ENCODE measurements around the gene GAN. TPM values are rescaled to one million over a fixed set of nuclear protein-coding genes. Genes with fewer than 3 reads are reported as not detected.
A peak's percentile ranks its signal among the peaks of the same experiment; 100 is the strongest.
"Not testable (repeated sequence)": the region's sequence is repeated elsewhere in the genome, so short reads cannot be mapped to it uniquely, and the experiment has no call there.

Gene GAN
- total RNA-seq, 1 donor from 2014 or later = 5.0 TPM

DNA sequence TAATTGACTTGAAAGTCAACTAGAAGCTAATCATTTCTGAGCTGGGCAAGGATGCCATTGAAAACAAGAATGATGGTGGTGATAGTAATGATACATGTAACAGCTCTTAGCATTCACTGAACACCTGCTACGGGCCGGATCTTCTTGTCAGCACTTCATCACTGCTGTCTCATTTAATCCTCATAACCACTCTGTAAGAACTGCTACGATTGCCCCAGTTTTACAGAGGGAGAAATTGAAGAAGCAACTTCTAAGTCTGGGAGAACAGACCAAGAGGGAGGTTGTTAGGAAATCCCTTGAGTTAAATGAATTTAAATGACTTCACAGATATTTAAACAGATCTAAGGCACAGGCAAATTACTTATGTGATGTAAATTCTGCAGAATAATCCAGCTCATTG is 7.0 kb upstream of the GAN start:
- DNase-seq (ENCODE audit: low read depth in 2 of 2) = no peak

DNA sequence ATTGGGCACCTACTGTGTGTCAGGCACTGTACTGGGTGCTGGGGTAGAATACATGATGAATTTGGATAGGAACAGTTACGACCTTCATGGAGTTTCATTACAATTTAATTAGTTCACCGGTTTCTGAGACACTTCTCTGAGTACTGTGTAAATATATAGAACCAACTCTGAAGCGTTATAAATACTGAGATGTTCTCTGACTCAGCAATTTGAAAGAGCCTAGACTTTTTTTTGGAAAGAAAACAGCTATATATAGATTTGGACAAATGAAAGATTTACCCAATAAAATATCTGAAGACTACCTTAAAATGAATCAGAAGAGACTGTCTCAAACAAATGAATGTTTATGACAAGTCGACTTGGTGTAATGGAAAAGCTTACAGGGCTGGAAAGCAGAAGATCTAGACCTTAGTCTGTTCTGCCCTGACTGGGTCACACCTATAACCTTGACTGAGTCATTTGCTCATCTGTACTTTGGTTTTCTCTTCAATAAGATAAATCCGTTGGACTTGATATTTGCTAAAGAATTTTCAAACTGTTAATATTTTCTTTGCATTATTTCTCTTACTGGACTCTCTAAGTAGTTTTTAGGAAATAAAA is 4.6 kb upstream of the GAN start:
- DNase-seq (ENCODE audit: low read depth in 2 of 2) = no peak

GRCh38 chr16:81311762-81312161 is 3.0 kb upstream of the GAN start:
- no peak for DNase-seq (ENCODE audit: low read depth in 2 of 2)

DNA sequence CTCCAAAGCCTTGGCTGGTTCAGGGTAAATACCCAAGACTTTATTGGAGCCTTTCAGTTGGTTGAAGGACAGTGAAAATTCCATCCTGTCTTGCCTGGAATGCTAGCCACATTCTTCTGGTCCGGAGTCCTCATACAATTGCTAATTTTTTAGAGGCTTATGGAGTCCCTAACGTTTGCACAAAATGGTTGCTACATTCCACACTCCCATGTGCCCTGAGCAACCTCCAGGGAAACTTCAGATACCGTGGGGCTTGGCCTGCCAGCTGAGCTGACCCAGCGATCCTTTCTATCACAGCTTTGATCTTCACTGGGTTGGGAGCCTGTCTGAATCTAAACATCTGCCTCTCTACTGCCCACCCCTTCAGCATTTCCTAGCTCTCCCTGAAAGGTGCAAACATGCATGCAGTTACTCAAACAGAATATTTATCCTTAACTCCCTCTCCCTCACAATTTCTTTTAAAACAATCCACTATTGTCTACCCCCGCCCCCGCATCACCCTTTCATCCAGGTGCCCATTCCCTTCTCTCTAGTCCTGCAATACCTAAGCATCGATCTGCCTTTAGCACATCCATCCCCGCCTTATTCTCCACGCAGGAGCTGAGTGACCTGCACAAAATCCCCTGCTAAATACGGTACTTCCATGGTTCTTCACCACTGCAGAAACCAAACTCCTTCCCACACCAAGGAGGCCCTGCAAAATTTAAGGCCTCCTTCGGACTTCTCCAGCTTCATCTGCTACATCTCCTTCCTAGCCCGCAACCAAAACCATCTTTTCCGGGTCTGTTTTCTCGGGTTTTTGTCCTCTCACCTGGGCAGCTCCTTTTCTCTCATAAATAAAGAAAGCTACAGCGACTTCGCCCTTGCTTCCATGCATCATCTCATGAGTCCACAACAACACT is 810 bp upstream of the GAN start:
- DNase-seq (ENCODE audit: low read depth in 2 of 2) = no peak

- DNase-seq (ENCODE audit: low read depth in 2 of 2) = peak; percentile 11 to 65
Observed at GRCh38 chr16:81315271-81316175, 761 bp downstream of the GAN start.

- DNase-seq (ENCODE audit: low read depth in 2 of 2) = no peak
Observed at GRCh38 chr16:81316176-81316496, 1.4 kb downstream of the GAN start.

DNA sequence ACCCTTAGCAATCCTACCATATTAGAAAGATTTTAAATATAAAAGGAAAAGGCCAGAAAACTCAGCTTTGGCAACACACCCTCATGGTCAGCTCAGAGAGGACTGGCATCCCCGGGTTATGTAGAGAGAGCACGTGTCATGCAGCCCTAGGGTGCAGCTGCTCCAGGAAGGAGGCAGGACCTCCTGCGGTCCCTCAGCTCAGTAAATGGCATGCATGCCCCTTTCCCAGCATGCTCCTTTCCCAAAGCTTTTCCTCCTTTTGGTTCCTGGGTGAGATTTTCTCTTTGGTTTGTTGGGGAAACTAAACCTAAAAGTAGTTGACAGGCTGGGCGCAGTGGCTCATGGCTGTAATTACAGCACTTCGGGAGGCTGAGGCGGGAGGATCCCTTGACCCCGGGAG is 3.9 kb downstream of the GAN start:
- DNase-seq (ENCODE audit: low read depth in 2 of 2) = no peak

DNA sequence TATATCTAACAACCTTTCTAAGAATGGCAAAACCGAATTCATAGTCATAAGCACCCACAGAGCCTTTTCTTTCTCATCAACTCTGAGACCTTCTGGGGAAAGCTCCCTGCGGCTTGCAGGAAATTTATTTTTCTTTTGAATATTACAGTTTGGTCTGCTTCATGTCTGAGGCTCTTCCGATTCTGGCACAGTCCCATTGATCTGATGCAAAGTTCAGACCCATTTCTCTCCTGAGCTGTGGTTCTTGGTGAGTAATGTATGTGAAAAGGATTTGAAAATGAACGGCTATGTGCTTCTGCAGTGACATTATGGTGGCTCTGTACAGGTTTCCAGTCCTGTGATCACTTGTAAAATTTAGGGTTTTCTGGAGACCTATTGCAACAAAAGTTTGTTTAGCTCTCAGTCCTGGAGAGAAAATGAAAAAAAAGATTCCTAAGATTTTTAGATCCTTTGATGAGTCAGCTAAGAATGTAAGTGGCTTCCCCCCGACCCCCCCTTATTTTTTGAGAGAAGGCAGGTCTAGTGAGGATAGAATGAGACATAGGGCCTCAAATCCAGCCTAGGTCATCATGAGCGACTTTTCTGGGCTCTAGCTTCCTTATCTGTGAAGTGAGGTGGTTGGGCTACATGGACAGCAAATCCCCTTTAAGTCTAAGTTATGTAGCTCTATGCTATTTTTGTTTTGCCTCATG is 4.6 kb downstream of the GAN start:
- DNase-seq (ENCODE audit: low read depth in 2 of 2) = no peak

- DNase-seq (ENCODE audit: low read depth in 2 of 2) = no peak
Observed at GRCh38 chr16:81321039-81321438, 6.3 kb downstream of the GAN start.

- no peak for DNase-seq (ENCODE audit: low read depth in 2 of 2)
Observed at GRCh38 chr16:81321536-81321935, 6.8 kb downstream of the GAN start.

DNA sequence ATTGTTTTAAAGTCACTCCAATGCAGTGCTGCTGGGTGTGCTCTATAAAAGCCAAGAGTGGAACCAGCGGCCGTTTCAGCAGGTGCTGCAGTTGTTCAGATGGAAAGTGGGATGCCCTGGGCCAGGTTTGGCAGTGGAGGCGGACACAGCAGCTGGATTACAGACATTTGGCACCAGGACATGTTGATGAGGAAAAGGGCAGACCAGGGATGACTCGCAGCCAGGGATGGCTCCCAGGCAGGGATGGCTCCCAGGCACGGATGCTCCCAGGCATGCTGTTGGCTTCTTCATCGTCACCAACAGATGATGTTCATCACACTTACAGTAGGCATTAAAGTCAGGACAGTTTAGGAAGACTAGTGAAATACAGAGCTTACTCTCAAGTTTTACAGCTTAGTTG is 10.0 kb downstream of the GAN start:
- no peak for DNase-seq (ENCODE audit: low read depth in 2 of 2)

GRCh38 chr16:81327011-81327410 is 12.2 kb downstream of the GAN start:
- DNase-seq (ENCODE audit: low read depth in 2 of 2) = no peak

GRCh38 chr16:81327447-81328196 is 12.9 kb downstream of the GAN start:
- no peak for DNase-seq (ENCODE audit: low read depth in 2 of 2)

DNA sequence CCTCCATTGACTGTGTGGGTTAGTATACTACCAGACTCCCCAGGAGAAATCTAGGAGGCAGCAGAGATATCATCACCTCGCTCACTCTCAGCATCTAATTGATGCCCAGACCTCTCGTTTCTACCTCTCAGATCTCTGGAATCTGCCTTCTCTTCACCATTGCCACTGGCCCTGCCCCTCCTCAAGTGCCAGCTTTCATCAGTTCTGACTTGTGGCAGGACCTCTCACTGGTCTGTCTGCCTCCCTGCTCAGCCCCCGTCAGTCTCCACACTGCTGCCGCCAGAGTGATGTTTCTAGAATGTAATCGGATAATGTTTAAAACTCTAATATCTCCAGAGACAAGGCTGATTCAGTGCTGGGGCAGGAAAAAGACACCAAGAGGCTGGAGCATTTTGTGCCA is 15.2 kb downstream of the GAN start:
- DNase-seq (ENCODE audit: low read depth in 2 of 2) = no peak

- no peak for DNase-seq (ENCODE audit: low read depth in 2 of 2)
Observed at GRCh38 chr16:81333356-81333755, 18.6 kb downstream of the GAN start.

DNA sequence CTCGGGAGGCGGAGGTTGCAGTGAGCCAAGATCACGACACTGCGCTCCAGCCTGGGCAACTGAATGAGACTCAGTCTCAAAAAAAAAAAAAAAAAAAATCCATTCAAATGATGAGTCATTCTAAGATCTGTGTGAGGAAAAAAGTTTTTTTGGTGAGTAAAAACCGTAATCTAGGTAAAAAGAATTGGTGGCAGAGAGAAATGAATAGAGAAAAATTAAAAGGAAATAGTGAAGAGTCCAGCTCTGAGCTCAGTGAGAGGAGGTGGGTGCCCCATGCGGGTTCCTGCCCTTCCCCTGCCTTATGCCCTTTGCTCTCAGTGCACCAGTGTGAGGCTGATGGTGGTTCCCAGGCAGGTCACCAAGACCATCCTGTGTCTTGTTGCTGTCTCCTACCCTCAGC is 20.9 kb downstream of the GAN start:
- DNase-seq (ENCODE audit: low read depth in 2 of 2) = no peak

DNA sequence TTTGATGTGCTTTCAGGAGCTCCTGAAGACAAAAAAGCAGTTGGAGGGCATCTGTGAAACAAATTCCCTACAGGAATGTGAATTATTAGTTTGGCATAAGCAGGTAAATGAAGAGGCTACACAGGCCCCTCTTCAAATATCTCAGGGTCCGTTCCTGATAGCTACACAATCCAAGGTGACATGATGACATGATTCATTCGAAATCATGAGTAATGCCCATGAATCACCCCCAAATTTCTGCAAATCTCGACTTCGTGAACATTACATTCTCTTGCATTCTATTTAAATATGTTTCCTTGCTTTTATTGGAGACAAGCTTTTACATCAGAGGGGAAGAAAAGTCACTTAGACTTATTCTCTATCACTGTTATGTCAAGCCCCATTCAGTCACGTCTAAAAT is 22.3 kb downstream of the GAN start:
- DNase-seq (ENCODE audit: low read depth in 2 of 2) = no peak

DNA sequence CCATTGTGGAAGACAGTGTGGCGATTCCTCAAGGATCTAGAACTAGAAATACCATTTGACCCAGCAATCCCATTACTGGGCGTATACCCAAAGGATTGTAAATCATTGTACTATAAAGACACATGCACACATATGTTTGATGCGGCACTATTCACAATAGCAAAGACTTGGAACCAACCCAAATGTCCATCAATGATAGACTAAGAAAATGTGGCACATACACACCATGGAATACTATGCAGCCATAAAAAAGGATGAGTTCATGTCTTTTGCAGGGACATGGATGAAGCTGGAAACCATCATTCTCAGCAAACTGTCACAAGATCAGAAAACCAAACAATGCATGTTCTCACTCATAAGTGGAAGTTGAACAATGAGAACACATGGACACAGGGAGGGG is 30.4 kb downstream of the GAN start:
- DNase-seq (ENCODE audit: low read depth in 2 of 2) = not testable (repeated sequence)

GRCh38 chr16:81347425-81347824 is 32.7 kb downstream of the GAN start:
- DNase-seq (ENCODE audit: low read depth in 2 of 2) = no peak

DNA sequence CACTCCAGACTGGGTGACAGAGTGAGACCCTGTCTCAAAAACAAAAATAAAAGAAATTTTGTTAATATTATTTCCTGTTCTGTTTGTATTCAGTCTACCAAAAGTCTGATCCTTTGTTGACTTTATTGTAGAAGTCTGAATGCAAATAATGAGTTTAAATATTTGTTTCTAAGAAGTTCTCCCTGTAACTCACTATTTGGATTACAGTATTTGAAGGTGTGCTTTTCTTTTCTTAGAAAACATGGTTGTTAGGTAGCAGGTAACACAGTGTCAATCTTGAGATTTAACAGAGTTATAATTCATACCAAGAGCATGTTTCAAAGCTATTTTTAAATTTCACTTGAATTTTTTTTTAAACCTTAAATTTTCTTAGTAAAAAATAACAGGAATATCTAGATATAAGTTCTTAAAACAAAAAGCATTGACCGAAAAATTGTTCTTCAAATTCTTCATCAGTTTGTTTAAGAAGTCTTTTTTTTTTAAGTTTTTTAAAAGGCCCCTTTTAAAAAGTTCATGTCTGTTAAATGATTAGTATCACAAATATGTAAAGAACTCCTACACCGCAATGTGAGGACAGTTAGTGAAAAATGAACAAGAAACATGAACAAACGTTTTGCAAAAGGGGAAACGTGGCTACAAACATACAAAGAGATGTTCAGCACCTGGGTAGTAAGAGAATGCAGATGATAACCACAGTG is 35.0 kb downstream of the GAN start:
- DNase-seq (ENCODE audit: low read depth in 2 of 2) = no peak

- DNase-seq (ENCODE audit: low read depth in 2 of 2) = peak in 1 of 2 donors; percentile 18
Observed at GRCh38 chr16:81350306-81350615, 35.5 kb downstream of the GAN start.

All from dermis microvascular lymphatic vessel endothelial cell (primary cell).